ENCODE data around the gene SCCPDH.
"Not testable (repeated sequence)": the region's sequence is repeated elsewhere in the genome, so short reads cannot be mapped to it uniquely, and the experiment has no call there.

Gene SCCPDH

GRCh38 chr1:246801241-246802020, 77.2 kb downstream of the SCCPDH start:
- no peak for DNase-seq (ENCODE audit: low spot score)

- no peak for DNase-seq (ENCODE audit: low spot score)
Observed at GRCh38 chr1:246803373-246803772, 79.2 kb downstream of the SCCPDH start.

GRCh38 chr1:246803883-246804282, 79.7 kb downstream of the SCCPDH start:
- no peak for DNase-seq (ENCODE audit: low spot score)

GRCh38 chr1:246805135-246805716, 81.0 kb downstream of the SCCPDH start:
- DNase-seq (ENCODE audit: low spot score): peak; percentile 60

GRCh38 chr1:246809473-246809872, 85.3 kb downstream of the SCCPDH start:
- no peak for DNase-seq (ENCODE audit: low spot score)

- DNase-seq (ENCODE audit: low spot score): no peak
Observed at GRCh38 chr1:246811985-246812384, 87.8 kb downstream of the SCCPDH start.

- not testable (repeated sequence) for DNase-seq (ENCODE audit: low spot score)
Observed at GRCh38 chr1:246813325-246813724, 89.1 kb downstream of the SCCPDH start.

GRCh38 chr1:246814890-246815289, 90.7 kb downstream of the SCCPDH start:
- no peak for DNase-seq (ENCODE audit: low spot score)

- DNase-seq (ENCODE audit: low spot score): no peak
Observed at GRCh38 chr1:246815693-246816270, 91.6 kb downstream of the SCCPDH start.
